ENCODE measurements around the gene SLC30A1.

SLC30A1 gene

DNA sequence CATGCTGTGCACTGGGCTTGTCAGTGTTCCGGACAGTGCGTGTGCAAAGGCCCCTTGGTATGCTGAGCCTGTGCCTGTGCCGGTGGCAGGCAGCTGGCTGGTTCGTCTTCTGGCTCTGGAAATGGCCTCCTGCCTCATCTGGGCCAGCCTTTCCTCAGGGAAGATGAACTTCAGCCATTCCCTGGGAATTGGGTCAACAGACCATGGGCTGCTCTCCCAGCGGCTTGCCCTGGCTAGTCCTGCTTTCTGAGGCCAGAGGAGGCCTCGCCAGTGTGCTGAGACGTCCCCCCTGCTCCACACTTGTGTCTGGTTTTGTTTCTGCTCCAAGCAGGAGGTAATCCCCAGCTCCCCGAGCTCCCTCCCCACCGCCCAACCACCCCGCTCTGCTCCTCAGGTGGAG lies 54.4 kb downstream of the SLC30A1 start:
- DNase-seq (ENCODE audit: low spot score): no peak

- DNase-seq (ENCODE audit: low spot score): no peak
Measured at GRCh38 chr1:211522804-211523203, 56.2 kb downstream of the SLC30A1 start.
